DOHH2 (cell line): Measurements from ENCODE around the gene HDAC11.

Experiments used
- EZH2phosphoT487 ChIP-seq: fragments of 200-600 bp; sonication (generic); IDR thresholded peaks from 2 replicates; pipeline ENCODE4 v1.6.1; 2017; ENCODE audit warnings: borderline replicate concordance, mild to moderate bottlenecking, antibody characterized with exemption, low read length, moderate library complexity, mixed read lengths
- TF ChIP-seq, protein P1 (sequence below): fragments of 200-600 bp; sonication (generic); IDR thresholded peaks from one replicate; pipeline ENCODE4 v1.5.1; 2014; ENCODE audit warnings: antibody characterized with exemption, mild to moderate bottlenecking, low read depth, low read length; ENCODE audit not compliant: poor library complexity, severe bottlenecking

DNA sequence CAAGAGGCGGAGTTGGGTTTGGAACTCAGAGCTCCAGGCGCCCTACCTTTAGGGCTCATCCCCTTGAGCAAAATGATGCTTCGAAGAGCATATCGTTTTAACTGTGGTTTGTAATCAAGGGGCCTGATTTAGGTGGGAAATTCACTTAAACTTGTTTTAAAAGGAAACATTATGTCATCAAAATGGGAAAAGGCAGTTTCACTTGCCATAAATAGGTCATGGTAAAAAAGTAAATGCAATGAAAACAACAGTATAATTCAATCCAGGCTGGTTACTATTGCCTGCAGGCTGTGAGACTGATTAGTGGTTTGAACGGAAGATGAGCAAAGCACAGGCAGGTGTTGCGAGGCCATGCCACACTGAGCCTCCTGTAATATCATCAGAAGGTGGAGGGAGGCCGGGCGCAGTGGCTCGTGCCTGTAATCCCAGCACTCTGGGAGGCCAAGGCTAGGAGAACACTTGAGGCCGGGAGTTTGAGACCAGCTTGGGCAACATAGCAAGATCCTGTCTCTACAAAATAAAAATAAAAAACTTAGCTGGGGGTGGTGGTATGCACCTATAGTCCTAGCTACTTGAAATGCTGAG is 2.1 kb downstream of the HDAC11 start:
- TF ChIP-seq, protein P1, sequence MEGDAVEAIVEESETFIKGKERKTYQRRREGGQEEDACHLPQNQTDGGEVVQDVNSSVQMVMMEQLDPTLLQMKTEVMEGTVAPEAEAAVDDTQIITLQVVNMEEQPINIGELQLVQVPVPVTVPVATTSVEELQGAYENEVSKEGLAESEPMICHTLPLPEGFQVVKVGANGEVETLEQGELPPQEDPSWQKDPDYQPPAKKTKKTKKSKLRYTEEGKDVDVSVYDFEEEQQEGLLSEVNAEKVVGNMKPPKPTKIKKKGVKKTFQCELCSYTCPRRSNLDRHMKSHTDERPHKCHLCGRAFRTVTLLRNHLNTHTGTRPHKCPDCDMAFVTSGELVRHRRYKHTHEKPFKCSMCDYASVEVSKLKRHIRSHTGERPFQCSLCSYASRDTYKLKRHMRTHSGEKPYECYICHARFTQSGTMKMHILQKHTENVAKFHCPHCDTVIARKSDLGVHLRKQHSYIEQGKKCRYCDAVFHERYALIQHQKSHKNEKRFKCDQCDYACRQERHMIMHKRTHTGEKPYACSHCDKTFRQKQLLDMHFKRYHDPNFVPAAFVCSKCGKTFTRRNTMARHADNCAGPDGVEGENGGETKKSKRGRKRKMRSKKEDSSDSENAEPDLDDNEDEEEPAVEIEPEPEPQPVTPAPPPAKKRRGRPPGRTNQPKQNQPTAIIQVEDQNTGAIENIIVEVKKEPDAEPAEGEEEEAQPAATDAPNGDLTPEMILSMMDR = no peak
- no peak for TF ChIP-seq EZH2phosphoT487
